Measurements from ENCODE around the gene SPDEF. TPM values are rescaled to one million over a fixed set of nuclear protein-coding genes. Genes with fewer than 3 reads are reported as not detected.

SPDEF gene
- polyA plus RNA-seq, 1 experiment: 0.04 TPM

DNA sequence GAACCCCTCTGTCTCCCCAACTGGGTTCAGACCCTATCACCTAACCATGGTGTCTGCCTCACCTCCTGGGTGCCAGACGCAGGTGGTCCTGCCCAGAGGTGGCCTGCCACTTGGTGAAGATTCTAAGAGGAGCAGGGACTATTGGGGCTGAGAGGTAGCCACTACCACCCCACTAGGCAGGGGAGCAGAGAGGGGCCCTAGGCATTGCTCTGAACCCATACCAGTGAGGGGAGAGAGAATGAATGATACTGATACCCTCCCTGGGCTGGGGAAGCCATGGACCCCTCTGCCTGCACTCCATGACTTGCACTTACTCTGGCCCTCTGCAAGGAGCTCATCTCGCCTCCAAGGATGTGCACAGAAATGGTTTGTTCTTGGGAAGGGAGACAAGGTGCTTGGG lies 31.7 kb upstream of the SPDEF start:
- H3K27me3 ChIP-seq (ENCODE audit: control insufficient read depth, insufficient read depth, low read length): no peaks in the 10 kb centered on the region
- ChIA-PET POLR2A (no interaction called here), CTCF (no interaction called here)
- H3K27ac ChIP-seq (ENCODE audit: low read depth, low read length): no peak overlapping the region
- no peak for DNase-seq (ENCODE audit: low read depth, low spot score)
- H3K4me3 ChIP-seq (ENCODE audit: low read depth, low read length): no peak overlapping the region
- H3K9me3 ChIP-seq (ENCODE audit: control insufficient read depth, insufficient read depth, low read length): no peaks in the 10 kb centered on the region
- TF ChIP-seq, protein P1, sequence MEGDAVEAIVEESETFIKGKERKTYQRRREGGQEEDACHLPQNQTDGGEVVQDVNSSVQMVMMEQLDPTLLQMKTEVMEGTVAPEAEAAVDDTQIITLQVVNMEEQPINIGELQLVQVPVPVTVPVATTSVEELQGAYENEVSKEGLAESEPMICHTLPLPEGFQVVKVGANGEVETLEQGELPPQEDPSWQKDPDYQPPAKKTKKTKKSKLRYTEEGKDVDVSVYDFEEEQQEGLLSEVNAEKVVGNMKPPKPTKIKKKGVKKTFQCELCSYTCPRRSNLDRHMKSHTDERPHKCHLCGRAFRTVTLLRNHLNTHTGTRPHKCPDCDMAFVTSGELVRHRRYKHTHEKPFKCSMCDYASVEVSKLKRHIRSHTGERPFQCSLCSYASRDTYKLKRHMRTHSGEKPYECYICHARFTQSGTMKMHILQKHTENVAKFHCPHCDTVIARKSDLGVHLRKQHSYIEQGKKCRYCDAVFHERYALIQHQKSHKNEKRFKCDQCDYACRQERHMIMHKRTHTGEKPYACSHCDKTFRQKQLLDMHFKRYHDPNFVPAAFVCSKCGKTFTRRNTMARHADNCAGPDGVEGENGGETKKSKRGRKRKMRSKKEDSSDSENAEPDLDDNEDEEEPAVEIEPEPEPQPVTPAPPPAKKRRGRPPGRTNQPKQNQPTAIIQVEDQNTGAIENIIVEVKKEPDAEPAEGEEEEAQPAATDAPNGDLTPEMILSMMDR (IDR thresholded peaks at IDR 0.05; ENCODE audit: low read depth, low read length): no peak

DNA sequence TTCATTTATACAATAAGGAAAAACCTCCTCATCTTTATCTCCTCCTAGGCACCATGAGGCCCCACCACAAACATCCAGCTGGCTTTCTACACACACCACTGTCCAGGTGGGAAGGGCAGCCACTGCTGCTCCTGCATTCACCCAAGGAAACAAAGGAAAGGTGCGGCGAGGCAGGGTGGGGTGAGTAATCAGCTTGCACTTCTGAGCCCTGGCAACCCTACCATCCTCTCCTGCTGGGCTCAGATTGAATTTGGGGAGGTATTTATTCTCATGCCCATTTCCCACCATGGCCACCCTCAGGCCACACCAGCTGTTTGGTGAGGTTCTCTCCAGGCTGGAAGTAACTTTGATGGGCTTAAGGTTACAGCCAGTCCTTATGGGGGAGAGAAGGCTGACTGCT lies 31.2 kb upstream of the SPDEF start:
- Histone ChIP-seq H3K4me3 (ENCODE audit: low read depth, low read length) (no peak overlapping the region), H3K27ac (ENCODE audit: low read depth, low read length) (no peak overlapping the region), H3K9me3 (ENCODE audit: control insufficient read depth, insufficient read depth, low read length) (no peaks in the 10 kb centered on the region), H3K27me3 (ENCODE audit: control insufficient read depth, insufficient read depth, low read length) (no peaks in the 10 kb centered on the region)
- CTCF ChIA-PET: no interaction called here
- POLR2A ChIA-PET: no interaction called here
- TF ChIP-seq, protein P1 (IDR thresholded peaks at IDR 0.05; ENCODE audit: low read depth, low read length): no peak
- no peak for DNase-seq (ENCODE audit: low read depth, low spot score)

DNA sequence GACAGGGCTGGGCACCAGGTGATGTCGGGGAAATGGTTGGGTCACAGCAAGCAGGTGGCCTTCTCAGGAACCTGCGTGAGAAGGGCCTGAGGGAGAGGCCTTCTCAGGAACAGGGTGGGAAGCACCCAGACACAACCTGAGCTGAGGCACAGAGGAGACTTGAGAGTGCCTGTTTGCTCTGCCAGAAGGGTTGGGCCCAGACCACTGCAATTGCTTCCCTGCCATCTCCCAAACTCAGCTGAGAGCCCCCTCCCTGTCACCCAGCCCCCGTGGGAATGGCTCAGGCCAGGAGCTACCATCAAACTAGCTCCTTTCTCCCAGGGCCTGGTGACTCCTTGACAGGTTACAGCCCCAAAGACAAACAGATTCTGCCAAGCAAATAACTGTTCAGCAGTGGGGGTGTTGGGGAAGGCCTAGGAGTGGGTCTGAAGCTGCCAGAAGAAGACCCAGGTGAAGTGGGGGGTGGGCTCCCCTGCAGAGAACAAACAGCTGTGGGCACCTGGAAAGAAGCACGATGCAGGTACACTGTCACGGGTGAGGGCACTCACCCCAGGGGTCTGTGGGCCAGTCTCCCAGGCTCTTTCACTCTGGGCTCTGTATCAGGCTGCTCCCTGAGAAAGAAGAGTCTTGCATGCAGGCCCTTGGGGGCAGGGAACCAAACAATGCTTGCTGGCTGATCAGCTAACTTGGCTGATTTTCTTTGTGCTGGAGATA lies 30.4 kb upstream of the SPDEF start:
- no peaks in the 10 kb centered on the region for H3K9me3 ChIP-seq (ENCODE audit: control insufficient read depth, insufficient read depth, low read length)
- no peak overlapping the region for H3K4me3 ChIP-seq (ENCODE audit: low read depth, low read length)
- H3K27ac ChIP-seq (ENCODE audit: low read depth, low read length): no peak overlapping the region
- TF ChIP-seq, protein P1 (IDR thresholded peaks at IDR 0.05; ENCODE audit: low read depth, low read length): no peak
- CTCF ChIA-PET: no interaction called here
- no peak for DNase-seq (ENCODE audit: low read depth, low spot score)
- H3K27me3 ChIP-seq (ENCODE audit: control insufficient read depth, insufficient read depth, low read length): no peaks in the 10 kb centered on the region
- POLR2A ChIA-PET: no interaction called here

DNA sequence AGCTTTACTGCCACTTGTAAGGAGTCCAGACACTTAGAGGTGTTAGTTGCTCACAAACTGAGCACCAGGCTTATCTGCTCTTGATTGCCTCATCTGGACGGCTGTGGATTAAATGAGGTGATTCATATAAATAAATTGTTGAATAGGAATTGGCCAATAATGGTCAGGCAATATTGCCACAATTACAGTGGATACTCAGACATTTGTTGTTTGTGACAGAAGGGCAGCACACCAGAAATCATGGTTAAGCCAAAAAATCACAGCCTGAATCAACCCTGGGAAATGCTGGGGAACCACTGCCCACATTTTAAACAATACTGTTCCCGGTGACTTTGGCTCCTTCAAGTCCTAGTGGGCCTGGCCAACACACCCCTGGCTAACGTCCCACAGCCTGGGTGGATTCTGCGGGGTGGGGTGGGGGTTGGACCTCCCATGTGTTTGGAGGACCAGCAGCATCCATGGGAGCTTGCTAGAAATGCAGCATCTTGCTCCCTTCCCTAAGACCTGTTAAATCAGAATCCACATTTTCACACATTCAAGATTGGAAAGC lies 29.5 kb upstream of the SPDEF start:
- ChIA-PET POLR2A (no interaction called here), CTCF (interaction anchor here (0.5 kb wide), 1 partner anchor 16 kb away, joined by 7 read pairs; no protein-coding TSS in a partner anchor)
- no peak for DNase-seq (ENCODE audit: low read depth, low spot score)
- Histone ChIP-seq H3K9me3 (ENCODE audit: control insufficient read depth, insufficient read depth, low read length) (no peaks in the 10 kb centered on the region), H3K27ac (ENCODE audit: low read depth, low read length) (no peak overlapping the region), H3K27me3 (ENCODE audit: control insufficient read depth, insufficient read depth, low read length) (no peaks in the 10 kb centered on the region), H3K4me3 (ENCODE audit: low read depth, low read length) (no peak overlapping the region)
- TF ChIP-seq, protein P1 (IDR thresholded peaks at IDR 0.05; ENCODE audit: low read depth, low read length): no peak

DNA sequence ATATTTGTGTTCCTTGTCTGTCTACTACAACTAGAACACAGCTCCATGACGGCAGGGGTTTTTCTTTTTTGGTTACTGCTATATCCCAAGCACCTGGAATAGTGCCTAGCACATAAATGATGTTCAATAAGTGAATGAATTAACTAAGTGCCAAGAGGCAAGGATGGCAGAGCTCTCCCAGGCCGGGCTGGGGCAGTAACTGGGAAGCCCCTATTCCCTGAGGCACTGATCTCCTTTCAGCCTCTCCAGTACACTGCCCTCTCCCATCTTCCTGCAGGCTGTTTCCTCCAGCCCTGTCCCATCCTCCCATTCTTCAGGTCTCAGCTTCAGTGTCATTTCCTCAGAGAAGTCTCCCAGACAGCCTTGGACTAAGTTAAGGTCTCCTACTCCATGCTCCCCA lies 29.0 kb upstream of the SPDEF start:
- Histone ChIP-seq H3K9me3 (ENCODE audit: control insufficient read depth, insufficient read depth, low read length) (no peaks in the 10 kb centered on the region), H3K27me3 (ENCODE audit: control insufficient read depth, insufficient read depth, low read length) (no peaks in the 10 kb centered on the region), H3K27ac (ENCODE audit: low read depth, low read length) (no peak overlapping the region), H3K4me3 (ENCODE audit: low read depth, low read length) (no peak overlapping the region)
- ChIA-PET POLR2A (no interaction called here), CTCF (interaction anchor here (0.5 to 1.0 kb wide), 2 partner anchors 16 to 336 kb away, joined by 3 to 7 read pairs; no protein-coding TSS in a partner anchor)
- DNase-seq (ENCODE audit: low read depth, low spot score): no peak
- TF ChIP-seq, protein P1 (IDR thresholded peaks at IDR 0.05; ENCODE audit: low read depth, low read length): no peak

Measured in AG04450 (cell line).